Measurements from ENCODE around the gene TLR2.
"Not testable (repeated sequence)": the region's sequence is repeated elsewhere in the genome, so short reads cannot be mapped to it uniquely, and the experiment has no call there.

The TLR2 gene

DNA sequence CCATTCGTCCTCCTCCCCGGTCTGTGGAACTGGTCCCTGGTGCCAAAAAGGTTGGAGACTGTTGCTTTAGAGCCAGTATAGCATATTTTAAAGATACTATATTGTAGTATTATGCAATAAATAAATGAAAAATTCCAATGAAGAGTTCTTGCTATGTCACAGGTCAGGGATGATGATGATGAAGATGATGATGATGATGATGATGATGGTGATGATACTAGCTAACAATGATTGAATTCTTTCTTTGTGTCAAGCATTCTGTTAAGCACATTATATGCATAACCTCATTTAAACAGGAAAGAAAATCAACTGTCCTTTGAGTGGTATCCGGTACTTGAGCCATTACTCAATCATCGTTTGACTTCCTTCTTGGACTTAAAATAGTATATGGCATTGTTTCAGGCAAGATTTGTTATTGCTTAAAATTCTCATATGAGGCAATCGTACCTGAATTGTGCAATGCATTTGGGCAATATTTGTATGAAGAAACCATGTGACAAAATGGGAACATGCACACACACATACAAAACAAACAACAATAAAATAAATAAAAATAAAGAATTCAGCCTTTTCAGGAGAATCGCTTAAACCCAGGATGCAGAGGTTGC, 22.8 kb upstream of the TLR2 start:
- H3K4me3 ChIP-seq (ENCODE audit: low read length) = no peak overlapping the region
- TF ChIP-seq, protein P1, sequence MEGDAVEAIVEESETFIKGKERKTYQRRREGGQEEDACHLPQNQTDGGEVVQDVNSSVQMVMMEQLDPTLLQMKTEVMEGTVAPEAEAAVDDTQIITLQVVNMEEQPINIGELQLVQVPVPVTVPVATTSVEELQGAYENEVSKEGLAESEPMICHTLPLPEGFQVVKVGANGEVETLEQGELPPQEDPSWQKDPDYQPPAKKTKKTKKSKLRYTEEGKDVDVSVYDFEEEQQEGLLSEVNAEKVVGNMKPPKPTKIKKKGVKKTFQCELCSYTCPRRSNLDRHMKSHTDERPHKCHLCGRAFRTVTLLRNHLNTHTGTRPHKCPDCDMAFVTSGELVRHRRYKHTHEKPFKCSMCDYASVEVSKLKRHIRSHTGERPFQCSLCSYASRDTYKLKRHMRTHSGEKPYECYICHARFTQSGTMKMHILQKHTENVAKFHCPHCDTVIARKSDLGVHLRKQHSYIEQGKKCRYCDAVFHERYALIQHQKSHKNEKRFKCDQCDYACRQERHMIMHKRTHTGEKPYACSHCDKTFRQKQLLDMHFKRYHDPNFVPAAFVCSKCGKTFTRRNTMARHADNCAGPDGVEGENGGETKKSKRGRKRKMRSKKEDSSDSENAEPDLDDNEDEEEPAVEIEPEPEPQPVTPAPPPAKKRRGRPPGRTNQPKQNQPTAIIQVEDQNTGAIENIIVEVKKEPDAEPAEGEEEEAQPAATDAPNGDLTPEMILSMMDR (conservative IDR thresholded peaks at IDR 0.05; ENCODE audit: low read depth, low read length) = no peak
- no peak for DNase-seq (ENCODE audit: low read depth)

DNA sequence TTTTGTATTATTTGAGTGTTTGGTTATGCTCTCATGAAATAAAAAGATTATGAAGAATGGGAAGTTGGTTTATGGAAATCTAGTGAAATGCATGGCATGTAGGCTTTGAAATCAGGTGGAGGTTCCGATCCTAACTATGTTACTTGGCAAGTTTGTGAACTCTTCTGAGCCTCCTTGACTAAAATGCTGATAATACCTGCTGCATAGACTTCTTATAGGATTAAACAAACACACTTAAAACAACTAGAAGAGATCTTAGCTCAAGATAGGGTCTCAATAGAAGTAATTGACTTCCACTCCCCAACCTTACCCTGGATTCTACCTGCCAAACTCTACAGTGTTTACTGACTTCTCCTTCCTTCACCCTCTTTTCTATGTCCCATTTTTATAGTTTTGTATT, 22.2 kb upstream of the TLR2 start:
- DNase-seq (ENCODE audit: low read depth) = no peak
- TF ChIP-seq, protein P1 (conservative IDR thresholded peaks at IDR 0.05; ENCODE audit: low read depth, low read length) = no peak
- no peak overlapping the region for H3K4me3 ChIP-seq (ENCODE audit: low read length)

DNA sequence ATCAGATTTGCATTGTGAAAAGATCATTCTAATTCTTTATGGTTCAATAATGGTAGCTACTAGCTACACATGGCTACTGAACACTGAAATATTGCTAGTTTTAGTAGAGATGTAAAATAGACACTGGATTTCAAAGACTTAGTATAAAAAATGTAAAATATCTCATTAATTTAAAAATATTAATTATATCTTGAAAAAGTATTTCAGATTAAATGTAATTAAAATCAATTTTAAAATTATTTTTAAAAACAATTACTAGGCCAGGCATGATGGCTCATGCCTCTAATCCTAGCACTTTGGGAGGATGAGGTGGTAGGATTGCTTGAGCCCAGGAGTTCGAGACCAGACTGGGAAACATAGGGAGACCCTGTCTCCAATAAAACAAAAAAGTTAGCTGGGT, 20.4 kb upstream of the TLR2 start:
- TF ChIP-seq, protein P1 (conservative IDR thresholded peaks at IDR 0.05; ENCODE audit: low read depth, low read length) = no peak
- no peak for DNase-seq (ENCODE audit: low read depth)
- H3K4me3 ChIP-seq (ENCODE audit: low read length) = no peak overlapping the region

DNA sequence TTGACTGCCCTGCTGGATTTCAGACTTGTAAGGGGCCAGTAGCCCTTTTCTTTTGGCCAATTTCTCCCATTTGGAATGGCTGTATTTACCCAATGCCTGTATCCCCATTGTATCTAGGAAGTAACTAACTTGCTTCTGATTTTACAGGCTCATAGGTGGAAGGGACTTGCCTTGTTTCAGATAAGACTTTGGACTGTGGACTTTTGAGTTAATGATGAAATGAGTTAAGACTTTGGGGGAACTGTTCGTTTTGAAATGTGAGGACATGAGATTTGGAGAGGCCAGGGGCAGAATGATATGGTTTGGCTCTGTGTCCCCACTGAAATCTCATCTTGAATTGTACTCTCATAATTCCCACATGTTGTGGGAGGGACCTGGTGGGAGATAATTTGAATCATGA, 17.6 kb upstream of the TLR2 start:
- not testable (repeated sequence) for H3K4me3 ChIP-seq (ENCODE audit: low read length); DNase-seq (ENCODE audit: low read depth)

DNA sequence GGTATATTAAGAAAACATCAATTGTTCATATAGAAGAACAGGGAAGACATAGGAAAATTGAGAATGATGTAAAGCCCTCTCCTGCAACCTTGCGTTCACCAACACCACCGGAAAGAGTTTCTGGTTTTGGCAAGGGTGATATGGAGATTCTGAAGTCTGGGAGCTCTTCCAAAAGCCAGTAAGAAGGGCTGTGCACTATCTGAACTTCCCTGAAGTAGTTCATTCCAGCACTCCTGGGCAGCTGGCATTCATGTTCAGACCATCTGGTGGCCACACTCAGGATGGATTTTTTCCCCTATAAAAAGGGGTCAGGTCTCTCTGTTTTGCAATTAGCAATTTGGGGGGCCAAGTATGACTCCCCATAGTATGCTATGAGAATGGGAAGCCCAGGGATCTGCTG, 15.4 kb upstream of the TLR2 start:
- no peak overlapping the region for H3K4me3 ChIP-seq (ENCODE audit: low read length)
- TF ChIP-seq, protein P1 (conservative IDR thresholded peaks at IDR 0.05; ENCODE audit: low read depth, low read length) = no peak
- DNase-seq (ENCODE audit: low read depth) = no peak

DNA sequence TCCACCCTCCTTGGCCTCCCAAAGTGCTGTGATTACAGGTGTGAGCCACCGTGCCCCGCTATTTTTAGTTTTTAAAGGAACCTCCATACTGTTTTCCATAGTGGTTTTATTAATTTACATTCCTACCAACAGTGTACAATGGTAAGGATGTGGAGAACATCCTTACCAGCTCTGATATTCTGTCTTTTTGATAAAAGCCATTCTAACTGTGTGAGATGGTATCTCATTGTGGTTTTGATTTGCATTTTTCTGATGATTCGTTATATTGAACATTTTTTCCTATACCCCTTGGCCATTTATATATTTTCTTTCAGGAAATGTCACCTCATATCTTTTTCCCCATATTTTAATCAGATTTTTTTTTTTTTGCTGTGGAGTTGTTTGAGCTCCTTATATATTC, 14.2 kb upstream of the TLR2 start:
- H3K4me3 ChIP-seq (ENCODE audit: low read length) = no peak overlapping the region
- no peak for DNase-seq (ENCODE audit: low read depth)
- TF ChIP-seq, protein P1 (conservative IDR thresholded peaks at IDR 0.05; ENCODE audit: low read depth, low read length) = no peak

DNA sequence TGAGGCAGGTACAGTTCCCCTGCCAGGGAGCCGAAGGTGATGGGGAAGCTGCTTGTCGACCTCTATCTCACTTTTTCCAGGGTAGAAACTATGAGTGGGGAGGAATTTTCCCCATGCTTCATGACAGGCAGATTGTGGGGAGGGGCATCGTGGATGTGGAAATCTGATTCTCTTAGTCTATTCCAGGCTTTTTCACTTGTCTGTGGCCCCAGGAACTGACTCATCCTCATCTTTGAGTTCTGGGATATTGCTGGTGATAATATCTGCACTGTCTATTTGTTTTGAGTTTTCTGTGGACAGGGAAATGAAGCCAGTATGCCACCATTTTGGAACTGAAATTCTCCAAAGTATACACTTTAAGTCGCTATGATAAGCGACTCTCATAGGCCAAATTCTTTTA, 7.6 kb upstream of the TLR2 start:
- DNase-seq (ENCODE audit: low read depth) = no peak
- TF ChIP-seq, protein P1 (conservative IDR thresholded peaks at IDR 0.05; ENCODE audit: low read depth, low read length) = no peak
- H3K4me3 ChIP-seq (ENCODE audit: low read length) = no peak overlapping the region

DNA sequence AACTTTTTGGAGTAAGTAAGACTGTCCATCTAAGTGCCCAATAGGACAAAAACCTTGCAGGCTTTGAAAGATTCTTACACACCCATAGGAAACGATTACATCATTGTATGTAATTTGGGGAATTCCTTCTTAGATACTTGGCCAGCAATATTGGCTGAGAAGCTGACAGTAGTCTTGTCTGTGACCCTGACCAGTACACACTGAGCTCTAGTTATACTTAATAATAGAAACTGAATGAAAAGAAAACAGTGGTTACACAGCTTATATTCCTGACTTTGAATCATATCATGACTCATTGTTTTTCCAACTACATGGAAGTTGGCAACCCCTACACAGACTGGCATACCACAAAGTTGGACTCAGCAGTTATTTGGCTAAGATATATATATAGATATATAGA, 7.1 kb upstream of the TLR2 start:
- TF ChIP-seq, protein P1 (conservative IDR thresholded peaks at IDR 0.05; ENCODE audit: low read depth, low read length) = no peak
- DNase-seq (ENCODE audit: low read depth) = peak; percentile 62
- no peak overlapping the region for H3K4me3 ChIP-seq (ENCODE audit: low read length)
